Mesothelial cell of epicardium (in vitro differentiated cells): ENCODE data around the gene MYMX. TPM values are rescaled to one million over a fixed set of nuclear protein-coding genes. Genes with fewer than 3 reads are reported as not detected.

Source experiments
- DNase-seq, 2 experiments: peaks; one replicate each; pipeline ENCODE4 v3.0.0; 2021; ENCODE audit warnings: low spot score in 2 of 2; ENCODE audit not compliant: unreplicated experiment in 2 of 2
- H3K27ac Mint-ChIP-seq: 2 replicates; pipeline ENCODE4 v1.8.0; 2021; ENCODE audit warnings: mixed read lengths
- H3K27me3 Mint-ChIP-seq: 2 replicates; pipeline ENCODE4 v1.8.0; 2021; ENCODE audit warnings: low read depth, mixed read lengths
- H3K36me3 Mint-ChIP-seq: 2 replicates; pipeline ENCODE4 v1.8.0; 2021; ENCODE audit warnings: mixed read lengths
- H3K4me1 Mint-ChIP-seq: 2 replicates; pipeline ENCODE4 v1.8.0; 2021; ENCODE audit warnings: mixed read lengths
- H3K4me3 Mint-ChIP-seq: 2 replicates; pipeline ENCODE4 v1.8.0; 2021; ENCODE audit warnings: mild to moderate bottlenecking, moderate library complexity, mixed read lengths
- H3K9me3 Mint-ChIP-seq: 2 replicates; pipeline ENCODE4 v1.8.0; 2021; ENCODE audit warnings: mixed read lengths
- total RNA-seq: library from RNA; stranded (reverse); gene quantifications from 3 replicates; pipeline ENCODE4 v1.2.1, GENCODE V29; 2021
- TF ChIP-seq, protein P1 (sequence below): fragments of 200-600 bp; sonication (generic); IDR thresholded peaks from one replicate; pipeline ENCODE4 v1.5.0; 2021; ENCODE audit warnings: antibody characterized with exemption; ENCODE audit not compliant: unreplicated experiment

MYMX gene
- total RNA-seq, 1 donor from 2014 or later: not detected

DNA sequence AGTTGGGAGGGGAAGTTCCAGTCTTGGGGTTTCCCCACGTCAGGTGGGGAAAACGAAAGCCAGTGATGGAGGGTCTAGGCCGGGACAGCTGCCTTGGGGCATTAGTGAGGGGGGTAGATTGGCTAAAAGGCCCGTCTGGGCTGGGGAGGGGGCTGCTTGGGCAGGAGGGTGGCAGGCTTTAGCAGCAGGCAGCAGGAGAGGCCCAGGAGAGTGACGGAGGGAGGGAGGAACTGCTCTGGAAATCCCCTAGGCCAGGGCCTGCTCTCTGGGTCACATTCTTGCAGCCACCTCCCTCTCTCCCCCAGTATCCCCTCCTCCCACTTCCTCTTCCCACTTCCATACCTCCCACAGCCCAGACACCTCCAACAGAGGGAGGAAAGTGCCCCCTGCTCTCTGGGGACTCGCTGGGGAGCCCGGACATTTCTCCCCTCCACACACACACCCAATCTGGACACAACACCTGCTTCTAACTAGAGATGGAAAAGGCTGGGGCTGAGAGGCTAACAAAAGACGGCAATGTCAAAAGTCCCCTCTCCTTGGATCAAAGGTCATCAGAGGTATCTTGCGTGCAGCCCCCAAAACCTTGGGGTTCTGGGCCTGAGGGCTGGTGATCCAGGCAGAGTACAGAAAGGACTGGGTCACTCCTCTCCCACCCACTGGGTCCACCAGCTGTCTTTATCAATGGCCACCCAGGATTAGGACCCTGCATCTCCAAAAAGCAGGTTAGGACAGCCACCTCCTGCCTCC, 46.8 kb downstream of the MYMX start:
- H3K4me1 Mint-ChIP-seq: peaks cover 28% of the 10 kb centered on the region
- H3K27me3 Mint-ChIP-seq: peaks cover 15% of the 10 kb centered on the region
- no peaks in the 10 kb centered on the region for H3K36me3 Mint-ChIP-seq
- peak overlapping the region; percentile 39 for H3K27ac Mint-ChIP-seq
- TF ChIP-seq, protein P1, sequence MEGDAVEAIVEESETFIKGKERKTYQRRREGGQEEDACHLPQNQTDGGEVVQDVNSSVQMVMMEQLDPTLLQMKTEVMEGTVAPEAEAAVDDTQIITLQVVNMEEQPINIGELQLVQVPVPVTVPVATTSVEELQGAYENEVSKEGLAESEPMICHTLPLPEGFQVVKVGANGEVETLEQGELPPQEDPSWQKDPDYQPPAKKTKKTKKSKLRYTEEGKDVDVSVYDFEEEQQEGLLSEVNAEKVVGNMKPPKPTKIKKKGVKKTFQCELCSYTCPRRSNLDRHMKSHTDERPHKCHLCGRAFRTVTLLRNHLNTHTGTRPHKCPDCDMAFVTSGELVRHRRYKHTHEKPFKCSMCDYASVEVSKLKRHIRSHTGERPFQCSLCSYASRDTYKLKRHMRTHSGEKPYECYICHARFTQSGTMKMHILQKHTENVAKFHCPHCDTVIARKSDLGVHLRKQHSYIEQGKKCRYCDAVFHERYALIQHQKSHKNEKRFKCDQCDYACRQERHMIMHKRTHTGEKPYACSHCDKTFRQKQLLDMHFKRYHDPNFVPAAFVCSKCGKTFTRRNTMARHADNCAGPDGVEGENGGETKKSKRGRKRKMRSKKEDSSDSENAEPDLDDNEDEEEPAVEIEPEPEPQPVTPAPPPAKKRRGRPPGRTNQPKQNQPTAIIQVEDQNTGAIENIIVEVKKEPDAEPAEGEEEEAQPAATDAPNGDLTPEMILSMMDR: no peak
- DNase-seq: no peak
- peak overlapping the region; percentile 82 for H3K4me3 Mint-ChIP-seq
- no peaks in the 10 kb centered on the region for H3K9me3 Mint-ChIP-seq

DNA sequence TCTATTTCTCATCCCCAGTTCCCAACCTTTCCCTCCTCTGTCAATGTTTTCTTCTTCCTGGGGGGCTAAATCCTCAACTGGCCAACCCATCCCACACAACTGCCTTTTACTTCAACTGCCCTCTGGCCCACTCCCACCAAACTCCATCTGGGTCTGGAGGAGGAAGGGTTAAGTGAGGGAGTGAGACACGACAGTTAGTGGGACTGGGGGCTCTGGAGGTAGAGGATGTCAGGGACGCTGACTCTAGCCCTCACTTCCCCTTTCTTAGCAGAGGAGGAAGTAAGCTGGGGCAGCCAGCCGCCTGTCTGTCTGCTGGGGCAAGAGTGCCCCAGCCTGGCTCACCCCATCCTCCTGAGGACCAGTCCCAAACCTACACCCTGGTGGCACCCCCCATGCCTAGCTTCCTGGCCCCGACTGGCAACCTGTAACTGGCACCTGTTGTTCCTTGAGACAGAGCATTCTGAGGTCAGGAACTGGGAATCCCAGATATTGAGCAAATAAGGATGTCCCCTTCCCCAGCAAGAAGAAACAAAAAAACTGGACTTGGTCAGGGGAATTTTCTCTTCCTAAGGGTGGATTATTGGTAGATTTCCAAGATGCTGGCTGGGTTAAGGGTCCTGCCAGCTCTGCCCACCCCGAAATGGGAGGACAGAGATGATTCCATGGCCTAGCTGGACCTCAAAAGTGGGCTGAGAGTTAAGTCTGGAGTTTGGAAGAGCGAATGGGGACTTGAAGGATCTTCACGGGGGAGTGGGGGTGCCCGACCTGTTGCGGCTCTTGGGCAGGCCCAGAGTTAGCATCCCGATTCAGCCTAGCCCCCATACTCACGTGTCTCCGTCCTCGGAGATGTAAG, 47.7 kb downstream of the MYMX start:
- Mint-ChIP-seq H3K4me3 (peak overlapping the region; percentile 82), H3K4me1 (peaks cover 28% of the 10 kb centered on the region), H3K36me3 (no peaks in the 10 kb centered on the region), H3K9me3 (no peaks in the 10 kb centered on the region), H3K27me3 (peaks cover 24% of the 10 kb centered on the region), H3K27ac (peak overlapping the region; percentile 84)
- no peak for DNase-seq
- TF ChIP-seq, protein P1: no peak

DNA sequence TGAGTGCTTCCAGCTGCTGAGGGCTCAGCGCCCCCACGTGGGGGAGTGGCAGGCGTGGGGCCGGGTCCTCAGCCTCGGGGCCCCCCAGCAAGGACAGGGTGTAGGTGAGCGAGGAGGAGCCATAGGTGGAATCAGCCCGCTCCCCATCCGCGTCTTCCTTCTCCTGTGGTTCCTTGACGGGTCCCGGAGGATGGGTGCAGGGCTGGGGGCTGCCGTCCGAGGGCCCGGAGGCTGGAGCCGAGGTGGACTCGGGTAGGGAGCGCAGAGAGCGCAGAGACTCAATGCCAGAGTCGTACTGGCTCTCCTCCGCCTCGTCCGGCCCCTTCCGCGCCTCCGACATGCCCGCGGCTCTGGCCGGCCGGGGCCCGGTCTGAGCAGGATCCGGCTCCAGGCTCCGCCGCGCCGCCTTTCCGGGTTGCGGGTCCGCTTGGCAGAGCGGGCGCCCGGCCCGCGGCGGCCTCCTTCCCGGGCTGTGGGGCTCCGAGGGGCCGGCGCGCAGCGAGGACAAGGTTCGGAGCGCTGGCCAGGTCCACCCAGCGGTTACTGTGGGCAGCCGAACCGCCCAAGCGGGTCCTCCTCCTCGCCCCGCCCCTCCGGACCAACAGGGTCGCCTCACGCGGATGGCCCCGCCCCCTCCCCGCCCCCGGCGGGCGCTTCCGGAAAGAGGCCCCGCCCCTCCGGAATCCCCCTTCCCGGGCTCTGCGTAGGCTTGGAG, 48.4 kb downstream of the MYMX start, which contains the start of gene NFKBIE:
NFKBIE (minus strand) TSS at position 545 of the 715 bp plus-strand sequence; CDS start at position 340, 205 bp downstream.
- no peaks in the 10 kb centered on the region for H3K36me3 Mint-ChIP-seq
- H3K27ac Mint-ChIP-seq: peak within 1 kb of the TSS; percentile 84
- peak within 1 kb of the TSS; percentile 82 for H3K4me3 Mint-ChIP-seq
- peaks cover 31% of the 10 kb centered on the region for H3K27me3 Mint-ChIP-seq
- no peaks in the 10 kb centered on the region for H3K9me3 Mint-ChIP-seq
- peak; percentile 93 to 96 for DNase-seq
- TF ChIP-seq, protein P1: no peak
- peaks cover 31% of the 10 kb centered on the region for H3K4me1 Mint-ChIP-seq

DNA sequence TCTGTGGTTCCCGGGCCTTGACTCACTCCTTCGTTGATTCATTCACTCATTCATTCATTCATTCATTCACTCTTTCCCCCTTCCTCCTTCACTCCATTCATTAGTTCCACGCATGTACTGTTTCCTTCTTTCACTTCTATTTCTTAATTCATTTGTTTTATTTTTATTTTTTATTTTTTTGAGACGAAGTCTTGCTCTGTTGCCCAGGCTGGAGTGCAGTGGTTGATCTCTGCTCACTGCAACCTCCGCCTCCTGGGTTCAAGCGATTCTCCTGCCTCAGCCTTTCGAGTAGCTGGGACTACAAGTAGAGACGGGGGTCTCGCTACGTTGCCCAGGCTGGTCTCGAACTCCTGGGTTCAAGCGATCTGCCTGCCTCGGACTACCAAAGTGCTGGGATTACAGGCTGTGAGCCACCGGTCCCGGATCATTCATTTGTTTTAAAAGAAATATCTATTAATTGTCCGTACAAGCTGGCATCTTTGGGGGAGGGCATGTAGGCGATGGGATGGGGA, 49.1 kb downstream of the MYMX start:
- Mint-ChIP-seq H3K36me3 (no peaks in the 10 kb centered on the region), H3K27me3 (peaks cover 32% of the 10 kb centered on the region), H3K4me3 (peak overlapping the region; percentile 82), H3K9me3 (no peaks in the 10 kb centered on the region), H3K27ac (peak overlapping the region; percentile 77), H3K4me1 (peaks cover 31% of the 10 kb centered on the region)
- TF ChIP-seq, protein P1: no peak
- no peak for DNase-seq

DNA sequence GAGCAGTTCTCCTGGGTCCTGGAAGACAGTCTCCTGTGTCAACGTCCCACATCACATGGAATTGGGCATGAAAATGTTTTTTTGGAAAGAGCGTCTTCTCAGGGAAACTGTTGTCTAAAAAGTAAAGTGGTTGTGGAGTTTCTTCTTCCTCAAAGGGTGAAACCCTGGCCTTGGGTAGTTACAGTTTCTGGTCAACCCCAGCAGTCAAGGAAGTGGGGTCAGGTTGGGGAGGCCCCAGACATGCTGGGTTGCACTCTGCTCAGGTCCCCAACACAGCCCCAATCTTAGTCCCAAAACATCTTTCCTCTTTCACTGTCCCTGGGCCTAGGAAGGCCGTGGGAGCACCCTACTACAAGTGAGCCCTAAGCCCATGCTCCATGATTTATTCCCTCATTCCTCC, 49.6 kb downstream of the MYMX start:
- H3K36me3 Mint-ChIP-seq: no peaks in the 10 kb centered on the region
- peaks cover 31% of the 10 kb centered on the region for H3K4me1 Mint-ChIP-seq
- H3K27ac Mint-ChIP-seq: peak overlapping the region; percentile 77
- TF ChIP-seq, protein P1: no peak
- DNase-seq: no peak
- H3K27me3 Mint-ChIP-seq: peaks cover 36% of the 10 kb centered on the region
- no peaks in the 10 kb centered on the region for H3K9me3 Mint-ChIP-seq
- H3K4me3 Mint-ChIP-seq: peak overlapping the region; percentile 57
